ENCODE results near the gene GALNT10.

Gene GALNT10

GRCh38 chr5:154410786-154411185, 220.3 kb downstream of the GALNT10 start:
- Histone ChIP-seq H3K4me3 (replicated peaks; ENCODE audit: insufficient read depth, low read length) (no peak overlapping the region), H3K27ac (replicated peaks) (no peak overlapping the region), H3K27me3 (ENCODE audit: insufficient read depth, poor library complexity, severe bottlenecking) (no peaks in the 10 kb centered on the region)
- DNase-seq (ENCODE audit: low read depth in 1 of 2, low spot score in 1 of 2): no peak
- TF ChIP-seq, protein P1, sequence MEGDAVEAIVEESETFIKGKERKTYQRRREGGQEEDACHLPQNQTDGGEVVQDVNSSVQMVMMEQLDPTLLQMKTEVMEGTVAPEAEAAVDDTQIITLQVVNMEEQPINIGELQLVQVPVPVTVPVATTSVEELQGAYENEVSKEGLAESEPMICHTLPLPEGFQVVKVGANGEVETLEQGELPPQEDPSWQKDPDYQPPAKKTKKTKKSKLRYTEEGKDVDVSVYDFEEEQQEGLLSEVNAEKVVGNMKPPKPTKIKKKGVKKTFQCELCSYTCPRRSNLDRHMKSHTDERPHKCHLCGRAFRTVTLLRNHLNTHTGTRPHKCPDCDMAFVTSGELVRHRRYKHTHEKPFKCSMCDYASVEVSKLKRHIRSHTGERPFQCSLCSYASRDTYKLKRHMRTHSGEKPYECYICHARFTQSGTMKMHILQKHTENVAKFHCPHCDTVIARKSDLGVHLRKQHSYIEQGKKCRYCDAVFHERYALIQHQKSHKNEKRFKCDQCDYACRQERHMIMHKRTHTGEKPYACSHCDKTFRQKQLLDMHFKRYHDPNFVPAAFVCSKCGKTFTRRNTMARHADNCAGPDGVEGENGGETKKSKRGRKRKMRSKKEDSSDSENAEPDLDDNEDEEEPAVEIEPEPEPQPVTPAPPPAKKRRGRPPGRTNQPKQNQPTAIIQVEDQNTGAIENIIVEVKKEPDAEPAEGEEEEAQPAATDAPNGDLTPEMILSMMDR (IDR thresholded peaks at IDR 0.05; ENCODE audit: insufficient read depth, low read length): no peak
- TF ChIP-seq POLR2AphosphoS5 (IDR thresholded peaks at IDR 0.05; ENCODE audit: low read depth): no peak
- no peak for TF ChIP-seq SPI1 (IDR thresholded peaks at IDR 0.05; ENCODE audit: borderline replicate concordance, low read depth)
- no peak for TF ChIP-seq GABPA (IDR thresholded peaks at IDR 0.05; ENCODE audit: low read depth)
- no peak for TF ChIP-seq REST (IDR thresholded peaks at IDR 0.05; ENCODE audit: insufficient replicate concordance, low read depth)

- DNase-seq (ENCODE audit: low read depth in 1 of 2, low spot score in 1 of 2): no peak
- TF ChIP-seq POLR2AphosphoS5 (IDR thresholded peaks at IDR 0.05; ENCODE audit: low read depth) (no peak), GABPA (IDR thresholded peaks at IDR 0.05; ENCODE audit: low read depth) (no peak), REST (IDR thresholded peaks at IDR 0.05; ENCODE audit: insufficient replicate concordance, low read depth) (no peak)
Measured at GRCh38 chr5:154411338-154411737, 220.8 kb downstream of the GALNT10 start.

DNA sequence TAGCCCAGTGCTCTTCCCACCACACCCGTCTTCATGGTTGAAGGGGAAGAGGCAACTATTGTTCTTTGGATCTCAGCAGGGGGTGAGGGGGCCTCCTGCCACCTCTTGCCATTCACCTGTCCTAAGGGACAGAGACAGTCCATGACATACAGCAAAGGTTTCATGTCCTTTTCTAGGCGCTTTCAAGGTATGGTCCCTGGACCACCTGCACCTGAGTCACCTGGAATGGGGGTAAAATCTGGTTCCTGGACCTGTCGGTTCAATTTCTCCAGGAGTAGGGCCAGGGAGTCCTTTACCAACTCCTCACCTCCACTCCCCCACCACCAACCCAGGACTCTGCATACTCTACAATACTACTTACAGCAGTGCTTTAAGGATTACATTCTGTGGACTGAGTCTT, 221.8 kb downstream of the GALNT10 start:
- Histone ChIP-seq H3K4me3 (replicated peaks; ENCODE audit: insufficient read depth, low read length) (no peak overlapping the region), H3K27ac (replicated peaks) (no peak overlapping the region), H3K27me3 (ENCODE audit: insufficient read depth, poor library complexity, severe bottlenecking) (no peaks in the 10 kb centered on the region)
- TF ChIP-seq, protein P1 (IDR thresholded peaks at IDR 0.05; ENCODE audit: insufficient read depth, low read length): no peak
- TF ChIP-seq GABPA (IDR thresholded peaks at IDR 0.05; ENCODE audit: low read depth): no peak
- TF ChIP-seq REST (IDR thresholded peaks at IDR 0.05; ENCODE audit: insufficient replicate concordance, low read depth): no peak
- TF ChIP-seq SPI1 (IDR thresholded peaks at IDR 0.05; ENCODE audit: borderline replicate concordance, low read depth): no peak
- no peak for TF ChIP-seq POLR2AphosphoS5 (IDR thresholded peaks at IDR 0.05; ENCODE audit: low read depth)
- no peak for DNase-seq (ENCODE audit: low read depth in 1 of 2, low spot score in 1 of 2)

More at GRCh38 chr5:154411338-154411737, 220.8 kb downstream of the GALNT10 start:
- Histone ChIP-seq H3K27ac (replicated peaks) (no peak overlapping the region), H3K4me3 (replicated peaks; ENCODE audit: insufficient read depth, low read length) (no peak overlapping the region), H3K27me3 (ENCODE audit: insufficient read depth, poor library complexity, severe bottlenecking) (no peaks in the 10 kb centered on the region)

All from HL-60 (cell line).